ENCODE results near the gene UBC.

UBC gene

DNA sequence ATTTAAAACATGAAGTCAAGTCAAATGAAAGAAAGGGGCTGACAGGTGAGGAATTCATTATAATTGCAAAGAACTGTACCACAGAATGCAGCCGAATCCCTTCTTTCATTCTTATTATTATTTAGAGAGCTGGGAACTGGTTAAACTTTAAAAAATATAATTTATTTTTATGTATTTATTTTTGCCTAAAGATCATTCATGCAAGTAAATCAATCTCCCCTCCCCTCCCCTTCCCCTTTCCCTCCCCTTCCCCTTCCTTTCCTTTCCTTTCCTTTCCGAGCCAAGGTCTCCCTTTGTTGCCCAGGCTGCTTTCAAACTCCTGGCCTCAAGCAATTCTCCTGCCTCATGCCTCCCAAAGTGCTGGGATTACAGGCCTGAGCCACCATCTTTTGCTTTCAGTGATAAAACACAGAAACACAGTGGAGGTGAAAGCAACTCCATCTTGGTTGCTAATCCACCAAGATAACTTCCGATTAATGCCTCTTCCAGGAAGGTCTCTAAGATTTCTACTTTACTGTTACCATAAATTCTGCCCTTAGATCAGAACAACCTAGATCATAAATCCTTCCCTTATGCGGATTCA is 6.0 kb upstream of the UBC start:
- TF ChIP-seq, protein P1, sequence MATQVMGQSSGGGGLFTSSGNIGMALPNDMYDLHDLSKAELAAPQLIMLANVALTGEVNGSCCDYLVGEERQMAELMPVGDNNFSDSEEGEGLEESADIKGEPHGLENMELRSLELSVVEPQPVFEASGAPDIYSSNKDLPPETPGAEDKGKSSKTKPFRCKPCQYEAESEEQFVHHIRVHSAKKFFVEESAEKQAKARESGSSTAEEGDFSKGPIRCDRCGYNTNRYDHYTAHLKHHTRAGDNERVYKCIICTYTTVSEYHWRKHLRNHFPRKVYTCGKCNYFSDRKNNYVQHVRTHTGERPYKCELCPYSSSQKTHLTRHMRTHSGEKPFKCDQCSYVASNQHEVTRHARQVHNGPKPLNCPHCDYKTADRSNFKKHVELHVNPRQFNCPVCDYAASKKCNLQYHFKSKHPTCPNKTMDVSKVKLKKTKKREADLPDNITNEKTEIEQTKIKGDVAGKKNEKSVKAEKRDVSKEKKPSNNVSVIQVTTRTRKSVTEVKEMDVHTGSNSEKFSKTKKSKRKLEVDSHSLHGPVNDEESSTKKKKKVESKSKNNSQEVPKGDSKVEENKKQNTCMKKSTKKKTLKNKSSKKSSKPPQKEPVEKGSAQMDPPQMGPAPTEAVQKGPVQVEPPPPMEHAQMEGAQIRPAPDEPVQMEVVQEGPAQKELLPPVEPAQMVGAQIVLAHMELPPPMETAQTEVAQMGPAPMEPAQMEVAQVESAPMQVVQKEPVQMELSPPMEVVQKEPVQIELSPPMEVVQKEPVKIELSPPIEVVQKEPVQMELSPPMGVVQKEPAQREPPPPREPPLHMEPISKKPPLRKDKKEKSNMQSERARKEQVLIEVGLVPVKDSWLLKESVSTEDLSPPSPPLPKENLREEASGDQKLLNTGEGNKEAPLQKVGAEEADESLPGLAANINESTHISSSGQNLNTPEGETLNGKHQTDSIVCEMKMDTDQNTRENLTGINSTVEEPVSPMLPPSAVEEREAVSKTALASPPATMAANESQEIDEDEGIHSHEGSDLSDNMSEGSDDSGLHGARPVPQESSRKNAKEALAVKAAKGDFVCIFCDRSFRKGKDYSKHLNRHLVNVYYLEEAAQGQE (IDR thresholded peaks at IDR 0.05; ENCODE audit: insufficient read depth in 1 of 2, low read depth in 2 of 2, low read length in 2 of 2), result no peak
- TF ChIP-seq SIN3A (IDR thresholded peaks at IDR 0.05; ENCODE audit: borderline replicate concordance, insufficient read depth, low read length) (no peak), FOXP2 (optimal IDR thresholded peaks at IDR 0.05; ENCODE audit: borderline replicate concordance, extremely low read depth, extremely low read length, insufficient read depth) (no peak), POLR2AphosphoS5 (IDR thresholded peaks at IDR 0.05; ENCODE audit: low read depth, low read length) (no peak), TAF1 (IDR thresholded peaks at IDR 0.05; ENCODE audit: borderline replicate concordance, insufficient read depth, low read length) (no peak)

DNA sequence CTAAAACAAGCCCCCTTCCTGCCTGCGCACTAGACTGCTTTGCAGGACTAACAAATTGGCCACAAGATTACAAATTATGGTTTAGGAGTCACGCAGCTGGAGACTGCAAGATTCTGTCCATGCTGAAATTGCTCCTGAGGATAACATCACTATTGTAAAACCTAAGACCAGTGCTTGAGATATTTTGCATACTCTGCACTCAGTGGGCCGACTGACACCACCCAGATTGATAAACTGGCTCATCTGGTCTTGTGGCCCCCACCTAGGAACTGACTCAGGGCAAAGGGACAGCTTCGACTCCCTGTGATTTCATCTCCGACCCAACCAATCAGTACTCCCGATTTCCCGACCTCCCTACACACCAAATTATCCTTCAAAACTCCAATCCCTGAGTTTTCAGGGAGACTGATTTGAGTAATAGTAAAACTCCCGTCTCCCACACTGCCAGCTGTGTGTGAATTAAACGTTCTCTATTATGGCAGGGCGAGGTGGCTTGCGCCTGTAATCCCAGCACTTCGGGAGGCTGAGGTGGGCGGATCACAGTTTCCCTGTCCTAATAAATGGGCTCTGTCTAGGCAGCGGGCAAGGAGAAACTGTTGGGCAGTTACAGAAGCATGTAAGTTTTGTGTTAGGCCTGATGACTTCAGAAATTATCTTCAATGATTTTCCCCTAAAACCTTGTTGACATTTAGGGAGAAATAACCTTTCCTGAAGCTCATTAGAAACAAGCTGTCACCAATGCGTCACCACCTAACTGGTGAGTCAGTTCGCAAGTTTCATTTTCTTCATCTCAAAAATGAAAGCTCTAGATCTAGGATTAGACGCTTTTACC is 5.3 kb upstream of the UBC start:
- TF ChIP-seq TAF1 (IDR thresholded peaks at IDR 0.05; ENCODE audit: borderline replicate concordance, insufficient read depth, low read length), result no peak
- TF ChIP-seq POLR2AphosphoS5 (IDR thresholded peaks at IDR 0.05; ENCODE audit: low read depth, low read length), result no peak
- no peak for TF ChIP-seq SIN3A (IDR thresholded peaks at IDR 0.05; ENCODE audit: borderline replicate concordance, insufficient read depth, low read length)
- TF ChIP-seq, protein P1 (IDR thresholded peaks at IDR 0.05; ENCODE audit: insufficient read depth in 1 of 2, low read depth in 2 of 2, low read length in 2 of 2), result no peak
- no peak for TF ChIP-seq FOXP2 (optimal IDR thresholded peaks at IDR 0.05; ENCODE audit: borderline replicate concordance, extremely low read depth, extremely low read length, insufficient read depth)

DNA sequence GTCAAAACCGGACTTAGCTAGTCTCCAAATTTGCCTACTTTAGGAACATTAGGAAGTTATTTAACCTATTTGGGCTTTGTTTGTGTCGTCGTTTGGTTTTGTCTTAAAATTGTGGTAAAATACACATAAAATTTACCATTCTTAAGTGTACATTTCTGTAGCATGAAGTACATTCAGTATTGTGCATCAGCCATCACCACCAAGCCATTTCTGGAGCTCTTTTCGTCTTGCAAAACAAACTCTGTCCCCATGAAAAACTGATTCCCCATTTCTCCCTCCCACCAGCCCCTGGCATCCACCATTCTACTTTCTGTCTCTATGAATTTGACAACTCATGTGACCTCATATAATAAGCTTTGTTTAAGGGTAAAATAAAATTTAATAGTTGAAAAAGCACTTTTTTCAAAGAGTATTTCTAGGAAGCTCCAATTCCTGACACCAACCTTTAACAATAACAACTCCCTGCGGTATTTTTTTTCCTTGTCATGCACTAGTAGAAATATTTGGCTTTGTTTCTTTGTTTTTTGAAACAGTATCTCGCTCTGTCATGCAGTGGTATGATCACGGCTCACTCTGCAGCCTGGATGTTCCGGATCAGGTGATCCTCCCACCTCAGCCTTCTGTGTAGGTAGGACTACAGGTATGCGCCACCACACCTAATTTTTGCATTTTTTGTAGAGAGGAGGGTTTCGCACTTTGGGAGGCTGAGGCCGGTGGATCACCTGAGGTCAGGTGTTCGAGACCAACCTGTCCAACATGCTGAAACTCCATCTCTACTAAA is 3.6 kb upstream of the UBC start:
- TF ChIP-seq, protein P1 (IDR thresholded peaks at IDR 0.05; ENCODE audit: insufficient read depth in 1 of 2, low read depth in 2 of 2, low read length in 2 of 2), result no peak
- TF ChIP-seq POLR2AphosphoS5 (IDR thresholded peaks at IDR 0.05; ENCODE audit: low read depth, low read length), result no peak
- no peak for TF ChIP-seq TAF1 (IDR thresholded peaks at IDR 0.05; ENCODE audit: borderline replicate concordance, insufficient read depth, low read length)
- TF ChIP-seq SIN3A (IDR thresholded peaks at IDR 0.05; ENCODE audit: borderline replicate concordance, insufficient read depth, low read length), result no peak
- TF ChIP-seq FOXP2 (optimal IDR thresholded peaks at IDR 0.05; ENCODE audit: borderline replicate concordance, extremely low read depth, extremely low read length, insufficient read depth), result no peak

DNA sequence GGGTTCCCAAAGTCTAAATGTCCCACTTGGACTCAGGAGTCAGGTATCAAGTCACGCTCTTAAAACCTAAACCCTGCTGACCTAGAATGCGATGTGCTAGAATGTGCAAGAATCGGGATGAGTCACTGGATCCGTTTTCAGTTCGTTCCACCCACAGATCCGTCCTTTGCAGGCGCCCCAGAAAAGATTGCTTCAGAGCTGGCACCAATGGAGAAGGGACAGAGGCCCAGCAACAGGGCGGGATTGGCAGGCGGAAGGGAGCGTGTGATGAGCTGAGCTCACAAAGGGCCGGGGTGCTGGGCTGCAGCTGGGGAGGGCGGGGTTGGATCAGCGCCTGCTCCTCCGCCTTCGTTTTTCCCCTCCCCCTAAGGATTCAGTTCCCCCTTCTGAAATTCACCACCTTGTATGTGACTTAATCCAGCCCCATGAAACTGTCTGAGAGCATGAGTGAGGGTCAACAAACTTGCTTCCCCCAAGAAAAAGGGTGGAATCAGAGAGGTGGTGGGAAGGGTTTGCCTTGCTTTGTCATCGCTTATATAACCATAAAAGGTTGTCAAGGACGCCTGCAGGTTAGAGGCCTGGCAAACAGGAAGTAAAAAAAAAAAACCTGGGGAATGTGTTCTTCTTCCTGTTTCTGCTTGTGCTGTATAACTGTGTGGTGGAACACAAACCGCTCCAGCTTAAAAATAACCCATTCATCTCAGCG is 2.8 kb upstream of the UBC start:
- TF ChIP-seq, protein P1 (IDR thresholded peaks at IDR 0.05; ENCODE audit: insufficient read depth in 1 of 2, low read depth in 2 of 2, low read length in 2 of 2), result 0 out of 4 replicates have a peak, but pooled peaks of 1 of the 2 experiments have one; percentile 12
- TF ChIP-seq FOXP2 (optimal IDR thresholded peaks at IDR 0.05; ENCODE audit: borderline replicate concordance, extremely low read depth, extremely low read length, insufficient read depth) (peak; percentile 86), SIN3A (IDR thresholded peaks at IDR 0.05; ENCODE audit: borderline replicate concordance, insufficient read depth, low read length) (peak; percentile 85), TAF1 (IDR thresholded peaks at IDR 0.05; ENCODE audit: borderline replicate concordance, insufficient read depth, low read length) (peak; percentile 84; the same call in 1 of the 2 replicates), POLR2AphosphoS5 (IDR thresholded peaks at IDR 0.05; ENCODE audit: low read depth, low read length) (peak; percentile 82)

Measured in PFSK-1 (cell line).